ENCODE measurements around the gene HSPBP1. TPM values are rescaled to one million over a fixed set of nuclear protein-coding genes. Genes with fewer than 3 reads are reported as not detected.

HSPBP1 gene
- total and polyA plus RNA-seq, 9 of the 15 experiments (the other 6 are each of a cell fraction or from before 2014, with no cell fraction given), result 0.83 to 81.3 (median 21.8) TPM

GRCh38 chr19:55216461-55217198 lies 63.3 kb downstream of the HSPBP1 start (continued):
- TF ChIP-seq BCLAF1 (IDR thresholded peaks at IDR 0.05; ENCODE audit: borderline replicate concordance in 1 of 2, control insufficient read depth in 1 of 2, low read depth in 2 of 2, low read length in 1 of 2) (no peak), ZNF436 (CRISPR knock-in tag; IDR thresholded peaks at IDR 0.05) (no peak), MEF2A (IDR thresholded peaks at IDR 0.05; ENCODE audit: control insufficient read depth, low read depth, low read length) (peak; percentile 76), ZNF124 (CRISPR knock-in tag; IDR thresholded peaks at IDR 0.05) (no peak), FOXA3 (CRISPR knock-in tag; conservative IDR thresholded peaks at IDR 0.05 in 1 of 2, IDR thresholded peaks at IDR 0.05 in 1 of 2) (peak in 1 of 2 experiments; percentile 36; a peak in 2 of 4 replicates), CBX1 (IDR thresholded peaks at IDR 0.05; ENCODE audit: low read depth) (peak; percentile 64; the same call in 1 of the 2 replicates), ZNF561 (CRISPR knock-in tag; conservative IDR thresholded peaks at IDR 0.05) (no peak), ZNF780A (CRISPR knock-in tag; IDR thresholded peaks at IDR 0.05) (0 out of 2 replicates have a peak, but pooled peaks have one; percentile 63), TFAM (CRISPR knock-in tag; conservative IDR thresholded peaks at IDR 0.05) (no peak), CREB1 (IDR thresholded peaks at IDR 0.05) (peak; percentile 83), CREB1 (CRISPR knock-in tag; IDR thresholded peaks at IDR 0.05) (peak; percentile 91), SMARCA4 (IDR thresholded peaks at IDR 0.05) (peak; percentile 76), ZNF143 (CRISPR knock-in tag; IDR thresholded peaks at IDR 0.05) (peak; percentile 66), HMGN3 (IDR thresholded peaks at IDR 0.05; ENCODE audit: borderline replicate concordance, extremely low read depth, insufficient read length, low read depth, low read length) (no peak), SRF (CRISPR knock-in tag; IDR thresholded peaks at IDR 0.05) (peak in 1 of 2 experiments; percentile 85; a peak in 2 of 4 replicates), ZNF347 (CRISPR knock-in tag; IDR thresholded peaks at IDR 0.05; ENCODE audit: low read depth) (no peak), YBX1 (IDR thresholded peaks at IDR 0.05) (no peak), MIER1 (IDR thresholded peaks at IDR 0.05; ENCODE audit: low read depth) (peak; percentile 97), ZNF445 (CRISPR knock-in tag; IDR thresholded peaks at IDR 0.05; ENCODE audit: low read depth) (no peak), KLF1 (tag; IDR thresholded peaks at IDR 0.05) (peak; percentile 82), SMAD1 (IDR thresholded peaks at IDR 0.05; ENCODE audit: low read depth, low read length, partially characterized antibody) (peak; percentile 43), CSDE1 (IDR thresholded peaks at IDR 0.05) (peak in 1 of 2 experiments; percentile 63; a peak in 1 of 4 replicates), ZNF23 (CRISPR knock-in tag; IDR thresholded peaks at IDR 0.05) (no peak), JUNB (CRISPR knock-in tag; conservative IDR thresholded peaks at IDR 0.05) (peak; percentile 59; the same call in 1 of the 2 replicates)
- TF ChIP-seq, protein P1, sequence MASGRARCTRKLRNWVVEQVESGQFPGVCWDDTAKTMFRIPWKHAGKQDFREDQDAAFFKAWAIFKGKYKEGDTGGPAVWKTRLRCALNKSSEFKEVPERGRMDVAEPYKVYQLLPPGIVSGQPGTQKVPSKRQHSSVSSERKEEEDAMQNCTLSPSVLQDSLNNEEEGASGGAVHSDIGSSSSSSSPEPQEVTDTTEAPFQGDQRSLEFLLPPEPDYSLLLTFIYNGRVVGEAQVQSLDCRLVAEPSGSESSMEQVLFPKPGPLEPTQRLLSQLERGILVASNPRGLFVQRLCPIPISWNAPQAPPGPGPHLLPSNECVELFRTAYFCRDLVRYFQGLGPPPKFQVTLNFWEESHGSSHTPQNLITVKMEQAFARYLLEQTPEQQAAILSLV (tag; IDR thresholded peaks at IDR 0.05), result no peak
